Measurements from ENCODE around the gene ATP8B1. TPM values are rescaled to one million over a fixed set of nuclear protein-coding genes. Genes with fewer than 3 reads are reported as not detected.
"Not testable (repeated sequence)": the region's sequence is repeated elsewhere in the genome, so short reads cannot be mapped to it uniquely, and the experiment has no call there.

The ATP8B1 gene
- total RNA-seq, 1 experiment from 2014 or later, result 1.4 TPM

DNA sequence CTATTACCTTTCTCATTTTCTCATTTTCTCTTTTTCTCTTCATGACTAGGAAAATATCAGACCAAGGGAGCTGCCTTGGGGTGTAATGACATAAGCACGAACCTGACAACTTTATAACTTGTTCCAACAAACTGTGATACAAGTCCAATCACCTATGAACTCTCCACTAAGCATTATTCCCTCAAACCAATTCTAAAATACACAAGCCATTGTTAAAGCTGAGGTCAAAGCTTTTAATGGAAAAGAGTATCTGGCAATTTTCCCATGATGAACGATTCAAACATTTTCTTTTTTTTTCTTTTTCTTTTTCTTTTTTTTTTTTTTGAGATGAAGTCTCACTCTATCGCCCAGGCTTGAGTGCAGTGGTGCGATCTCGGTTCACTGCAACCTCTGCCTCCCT lies 133.1 kb downstream of the ATP8B1 start:
- no peaks in the 10 kb centered on the region for H3K36me3 ChIP-seq (replicated peaks; ENCODE audit: control insufficient read depth, insufficient read depth, low read length)
- DNase-seq, result no peak
- H3K27me3 ChIP-seq (ENCODE audit: control insufficient read depth, insufficient read depth, low read length), result no peaks in the 10 kb centered on the region
- no peak overlapping the region for H3K4me3 ChIP-seq (ENCODE audit: insufficient read depth, low read depth, low read length)

DNA sequence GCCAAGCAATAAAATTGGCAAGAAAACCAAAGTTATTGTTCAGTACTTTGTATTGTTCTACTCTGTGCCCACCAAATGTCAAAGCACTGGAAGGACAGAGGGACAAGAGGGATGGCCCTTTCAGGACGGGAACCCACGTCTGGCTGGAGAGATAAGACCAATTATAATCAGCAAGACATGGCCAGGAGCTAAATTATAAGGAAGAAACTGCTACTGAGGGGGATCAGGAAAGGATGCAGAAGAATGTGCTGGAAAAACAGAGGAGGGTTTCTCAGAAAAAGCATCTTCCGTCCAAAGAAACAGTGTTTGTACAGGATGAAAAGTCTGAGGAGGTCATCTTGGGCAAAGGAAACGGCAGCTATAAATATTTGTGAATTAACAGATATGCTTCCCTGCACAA lies 135.1 kb downstream of the ATP8B1 start:
- Histone ChIP-seq H3K27me3 (ENCODE audit: control insufficient read depth, insufficient read depth, low read length) (no peaks in the 10 kb centered on the region), H3K36me3 (replicated peaks; ENCODE audit: control insufficient read depth, insufficient read depth, low read length) (no peaks in the 10 kb centered on the region), H3K4me3 (ENCODE audit: insufficient read depth, low read depth, low read length) (no peak overlapping the region)
- DNase-seq, result no peak

DNA sequence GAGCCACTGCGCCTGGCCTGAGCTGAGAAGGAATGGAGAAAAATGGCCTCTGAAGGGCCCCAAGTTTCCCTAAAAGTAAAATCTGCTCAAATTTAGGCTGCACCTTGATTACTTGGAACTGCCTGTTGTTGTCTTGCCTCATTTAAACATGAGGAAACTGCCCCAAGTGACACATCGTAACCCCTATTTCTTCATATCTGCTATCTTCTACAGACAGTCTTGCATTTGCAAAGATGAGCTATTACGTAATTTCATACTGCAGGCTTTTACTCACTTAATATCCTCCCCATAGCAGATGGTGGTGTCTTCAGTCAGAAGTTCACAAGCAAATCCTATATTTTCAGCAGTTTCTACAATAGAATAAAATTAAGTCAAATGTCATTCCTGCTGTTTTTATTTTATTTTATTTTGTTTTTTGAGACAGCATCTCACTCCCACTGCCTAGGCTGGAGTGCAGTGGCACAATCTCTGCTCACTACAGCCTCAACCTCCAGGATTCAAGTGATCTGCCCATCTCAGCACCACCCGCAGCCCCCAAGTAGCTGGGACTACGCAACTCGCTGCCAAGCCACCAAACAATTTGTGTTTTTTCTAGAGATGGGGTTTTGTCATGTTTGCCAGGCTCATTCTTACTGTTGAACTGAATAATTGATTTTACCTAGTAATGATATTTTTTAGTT lies 136.2 kb downstream of the ATP8B1 start:
- Histone ChIP-seq H3K36me3 (replicated peaks; ENCODE audit: control insufficient read depth, insufficient read depth, low read length) (no peaks in the 10 kb centered on the region), H3K4me3 (ENCODE audit: insufficient read depth, low read depth, low read length) (no peak overlapping the region), H3K27me3 (ENCODE audit: control insufficient read depth, insufficient read depth, low read length) (no peaks in the 10 kb centered on the region)
- no peak for DNase-seq

DNA sequence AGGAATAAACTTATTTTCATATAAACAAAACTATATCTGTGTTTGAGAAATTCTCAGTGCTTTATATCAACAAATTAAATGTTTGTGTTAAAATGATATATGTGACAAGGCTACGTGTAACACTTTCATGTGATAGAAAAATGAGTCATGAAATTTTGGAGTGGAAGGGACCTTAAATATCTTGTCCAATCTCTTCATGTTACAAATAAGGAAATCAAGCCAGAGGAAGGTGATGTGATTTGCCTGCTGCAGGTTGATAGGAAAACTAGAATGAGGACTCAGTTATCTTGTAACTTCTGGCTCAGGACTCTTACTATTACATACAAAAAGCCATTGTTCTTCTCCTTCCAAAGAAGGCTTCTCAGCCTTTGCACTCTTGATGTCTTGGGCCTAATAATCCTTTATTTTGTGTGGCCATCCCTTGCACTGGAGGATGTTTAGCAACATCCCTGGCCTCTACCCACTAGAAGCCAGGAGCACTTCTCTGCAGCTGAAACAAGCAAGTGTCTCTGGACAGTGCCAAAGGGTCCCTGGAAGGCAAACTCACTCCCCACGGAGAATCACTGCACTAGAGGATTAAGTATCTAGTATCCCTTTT lies 138.4 kb downstream of the ATP8B1 start:
- Histone ChIP-seq H3K27me3 (ENCODE audit: control insufficient read depth, insufficient read depth, low read length) (no peaks in the 10 kb centered on the region), H3K4me3 (ENCODE audit: insufficient read depth, low read depth, low read length) (no peak overlapping the region), H3K36me3 (replicated peaks; ENCODE audit: control insufficient read depth, insufficient read depth, low read length) (no peaks in the 10 kb centered on the region)
- no peak for DNase-seq

DNA sequence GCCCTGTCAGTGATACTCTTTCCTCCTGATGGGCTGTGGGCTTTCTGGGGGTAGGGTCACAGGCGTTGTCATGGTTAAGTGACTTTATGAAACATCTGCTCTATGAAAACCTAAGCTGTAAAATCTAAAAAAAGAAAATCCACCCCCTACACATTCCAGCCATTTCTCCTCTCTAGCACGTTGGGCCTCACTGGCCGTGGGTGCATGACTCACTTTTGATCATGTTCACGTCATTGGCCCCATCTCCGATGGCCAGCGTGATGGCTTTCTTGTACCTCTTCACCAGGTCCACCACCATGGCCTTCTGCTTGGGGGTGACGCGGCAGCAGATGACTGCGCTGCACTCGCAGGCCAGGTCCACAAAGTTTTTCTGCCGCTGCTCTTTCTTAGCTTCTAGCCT lies 142.2 kb downstream of the ATP8B1 start:
- Histone ChIP-seq H3K4me3 (ENCODE audit: insufficient read depth, low read depth, low read length) (no peak overlapping the region), H3K36me3 (replicated peaks; ENCODE audit: control insufficient read depth, insufficient read depth, low read length) (no peaks in the 10 kb centered on the region), H3K27me3 (ENCODE audit: control insufficient read depth, insufficient read depth, low read length) (no peaks in the 10 kb centered on the region)
- no peak for DNase-seq

DNA sequence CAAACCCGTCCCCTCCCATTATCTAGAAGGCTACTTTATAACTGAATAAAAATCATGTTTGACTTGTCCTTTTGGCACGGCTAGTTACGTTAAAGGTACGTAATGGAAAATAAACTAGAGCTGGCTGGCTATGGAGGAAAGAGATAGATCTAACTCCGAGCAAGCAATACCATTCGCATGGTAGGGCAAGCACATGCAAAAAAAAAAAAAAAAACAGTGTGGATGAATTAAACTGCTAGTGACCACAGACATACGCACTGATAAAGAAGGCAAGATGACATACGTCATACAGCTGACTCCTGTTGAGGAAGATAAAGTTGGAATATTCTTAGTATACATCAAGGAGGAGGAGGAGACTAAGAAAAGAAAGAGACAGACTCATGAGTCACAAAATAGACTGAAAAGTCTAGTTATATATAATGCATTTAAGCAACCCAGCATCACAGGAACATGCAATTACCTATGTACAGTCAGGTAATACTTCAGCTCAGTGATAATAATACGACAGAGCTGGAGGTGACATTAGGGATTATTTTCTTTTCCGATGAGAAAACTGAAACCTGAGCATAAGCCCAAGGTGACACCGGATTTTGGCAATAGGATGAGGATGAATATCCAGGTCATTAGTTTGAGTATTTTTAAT lies 143.5 kb downstream of the ATP8B1 start:
- H3K27me3 ChIP-seq (ENCODE audit: control insufficient read depth, insufficient read depth, low read length), result no peaks in the 10 kb centered on the region
- no peaks in the 10 kb centered on the region for H3K36me3 ChIP-seq (replicated peaks; ENCODE audit: control insufficient read depth, insufficient read depth, low read length)
- no peak overlapping the region for H3K4me3 ChIP-seq (ENCODE audit: insufficient read depth, low read depth, low read length)
- no peak for DNase-seq

DNA sequence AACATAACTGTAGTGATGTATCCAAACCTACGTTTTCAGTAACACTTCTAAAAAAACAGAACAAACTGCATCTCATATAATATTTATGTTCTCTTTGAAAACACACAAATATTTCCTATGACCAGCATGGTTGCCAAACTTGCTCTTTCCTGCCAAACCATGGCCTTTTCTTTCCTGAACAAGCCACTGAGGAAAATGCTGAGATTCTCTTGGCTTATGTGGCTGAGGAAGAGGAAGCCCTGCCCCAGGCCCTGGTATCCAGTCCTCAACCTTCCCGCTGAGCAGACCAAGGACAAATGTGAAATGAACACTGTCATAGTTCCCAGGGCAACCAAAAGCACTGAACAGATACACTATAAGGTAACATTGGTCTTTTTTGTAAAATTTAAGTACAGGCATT lies 145.6 kb downstream of the ATP8B1 start:
- Histone ChIP-seq H3K4me3 (ENCODE audit: insufficient read depth, low read depth, low read length) (no peak overlapping the region), H3K27me3 (ENCODE audit: control insufficient read depth, insufficient read depth, low read length) (no peaks in the 10 kb centered on the region), H3K36me3 (replicated peaks; ENCODE audit: control insufficient read depth, insufficient read depth, low read length) (no peaks in the 10 kb centered on the region)
- DNase-seq, result no peak

DNA sequence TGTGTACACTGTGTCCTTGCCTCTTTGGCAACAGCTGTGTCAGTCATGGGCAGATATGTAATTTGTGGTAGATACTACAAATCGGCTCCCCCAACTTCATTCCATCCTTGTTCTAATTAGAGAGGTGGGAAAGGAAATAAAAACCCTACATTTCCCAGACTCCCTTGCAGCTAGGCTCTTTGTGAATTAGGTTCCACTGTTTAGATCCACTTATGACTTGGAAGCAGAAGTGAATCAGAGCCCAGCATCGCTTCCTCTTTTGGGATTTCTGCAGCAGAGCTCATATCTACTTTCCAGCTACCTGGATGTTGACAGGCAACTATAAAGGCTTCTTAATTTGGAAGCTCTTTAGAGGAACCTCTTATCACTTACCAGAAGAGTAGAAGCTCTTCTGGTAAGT lies 147.4 kb downstream of the ATP8B1 start:
- Histone ChIP-seq H3K36me3 (replicated peaks; ENCODE audit: control insufficient read depth, insufficient read depth, low read length) (no peaks in the 10 kb centered on the region), H3K27me3 (ENCODE audit: control insufficient read depth, insufficient read depth, low read length) (no peaks in the 10 kb centered on the region), H3K4me3 (ENCODE audit: insufficient read depth, low read depth, low read length) (no peak overlapping the region)
- DNase-seq, result no peak

DNA sequence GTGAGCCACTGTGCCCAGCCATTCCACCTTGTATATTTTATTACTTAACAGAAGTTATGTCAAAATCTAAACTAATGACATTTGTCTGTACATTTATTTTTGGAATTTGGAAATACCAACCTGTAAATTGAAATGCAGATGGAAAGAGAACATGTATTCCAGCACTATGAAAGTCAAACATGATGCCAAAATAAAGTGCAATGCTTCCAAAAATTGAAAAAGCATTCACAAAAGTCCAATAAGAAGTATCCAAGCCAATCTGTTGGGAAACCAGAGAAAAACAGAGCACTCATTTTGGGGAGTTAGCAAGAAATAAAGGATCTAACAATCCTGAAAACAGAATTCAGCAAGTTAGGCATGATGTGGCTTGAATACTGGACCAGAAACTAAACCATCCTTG lies 151.2 kb downstream of the ATP8B1 start:
- H3K27me3 ChIP-seq (ENCODE audit: control insufficient read depth, insufficient read depth, low read length), result no peaks in the 10 kb centered on the region
- no peak for DNase-seq
- no peaks in the 10 kb centered on the region for H3K36me3 ChIP-seq (replicated peaks; ENCODE audit: control insufficient read depth, insufficient read depth, low read length)

DNA sequence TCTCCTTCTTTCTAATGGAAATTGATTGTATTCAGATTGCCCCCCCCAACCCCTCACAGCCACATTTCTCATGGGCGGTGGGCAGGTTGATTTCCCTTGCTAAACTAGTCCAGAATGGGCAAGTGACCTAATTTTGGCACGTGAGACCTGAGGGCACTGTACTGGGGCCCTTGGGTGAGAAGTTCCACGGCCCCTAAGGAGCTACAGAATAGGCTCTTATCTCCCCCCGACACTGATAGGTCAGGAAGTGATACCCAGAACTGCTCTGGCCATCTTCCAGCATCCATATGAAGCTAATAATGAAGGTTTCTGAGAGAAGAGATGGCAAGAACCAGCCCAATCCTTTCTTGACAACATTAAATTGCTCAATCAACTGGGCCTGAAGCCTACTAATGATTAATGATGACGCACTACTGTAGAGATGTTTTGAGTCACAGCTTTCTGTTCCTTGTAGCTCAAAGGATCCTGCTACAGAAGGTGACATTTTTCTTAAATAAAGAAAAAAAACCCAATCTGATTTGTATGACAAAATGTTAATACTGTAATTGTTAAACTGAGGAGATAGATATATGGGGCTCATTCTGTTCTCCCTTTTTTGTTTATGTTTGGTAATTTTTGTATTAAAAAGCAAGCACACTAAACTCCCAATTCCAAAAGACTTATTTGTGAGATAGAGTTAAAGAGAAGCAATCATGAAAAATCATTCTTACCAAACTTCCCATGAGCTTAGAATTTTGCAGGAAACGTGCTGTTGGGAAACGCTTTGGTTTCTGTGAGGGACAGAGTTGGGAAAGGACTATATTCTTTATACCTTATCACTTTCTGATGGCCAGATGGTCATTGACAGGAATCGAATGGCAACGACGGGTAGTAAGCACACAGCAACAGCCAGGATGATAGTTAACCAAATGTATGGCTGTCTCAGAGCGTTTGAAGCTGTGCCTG lies 153.3 kb downstream of the ATP8B1 start:
- DNase-seq, result no peak
- Histone ChIP-seq H3K4me3 (ENCODE audit: insufficient read depth, low read depth, low read length) (no peak overlapping the region), H3K27me3 (ENCODE audit: control insufficient read depth, insufficient read depth, low read length) (no peaks in the 10 kb centered on the region), H3K36me3 (replicated peaks; ENCODE audit: control insufficient read depth, insufficient read depth, low read length) (no peaks in the 10 kb centered on the region)

More for the DNA sequence above, 151.2 kb downstream of the ATP8B1 start:
- no peak overlapping the region for H3K4me3 ChIP-seq (ENCODE audit: insufficient read depth, low read depth, low read length)

DNA sequence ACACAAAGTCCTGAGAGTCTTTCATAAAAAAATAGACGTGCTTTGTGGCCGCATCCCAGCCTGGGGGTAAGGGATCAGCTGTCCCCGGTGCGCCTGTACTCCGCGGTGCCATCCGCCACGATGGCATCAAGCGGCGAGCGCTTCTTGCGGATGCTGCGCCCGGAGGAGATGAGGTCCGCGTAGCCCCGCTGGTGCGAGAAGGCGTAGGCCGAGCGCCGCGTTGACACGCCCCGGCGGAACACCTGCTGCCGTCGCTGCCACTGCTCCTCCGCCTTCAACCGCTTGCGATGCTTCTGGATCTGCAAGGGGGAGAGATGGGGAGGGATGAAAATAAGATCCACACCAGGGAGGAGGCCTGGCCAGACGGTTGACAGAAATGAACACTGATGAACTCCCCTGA lies 154.7 kb downstream of the ATP8B1 start:
- Histone ChIP-seq H3K36me3 (replicated peaks; ENCODE audit: control insufficient read depth, insufficient read depth, low read length) (no peaks in the 10 kb centered on the region), H3K27me3 (ENCODE audit: control insufficient read depth, insufficient read depth, low read length) (no peaks in the 10 kb centered on the region), H3K4me3 (ENCODE audit: insufficient read depth, low read depth, low read length) (no peak overlapping the region)
- no peak for DNase-seq

DNA sequence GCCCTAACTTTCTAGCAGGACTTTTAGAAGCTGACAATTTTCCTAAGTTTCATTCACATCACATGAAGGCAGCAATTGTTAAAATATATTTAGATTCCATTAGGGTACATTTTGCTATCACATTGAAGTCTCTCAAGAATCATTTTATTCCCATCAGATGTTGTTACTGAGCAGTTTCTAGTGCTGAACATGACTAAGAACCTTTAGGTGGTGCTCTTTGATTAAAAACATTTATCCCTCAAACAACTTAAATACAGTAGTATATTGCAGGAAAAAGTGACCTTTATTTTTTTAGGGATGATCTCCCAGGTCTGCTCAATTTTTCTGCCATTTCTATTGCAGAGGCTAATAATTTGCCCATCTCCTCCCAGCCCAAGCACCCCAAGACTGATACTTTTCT lies 158.6 kb downstream of the ATP8B1 start:
- no peak for DNase-seq
- Histone ChIP-seq H3K4me3 (ENCODE audit: insufficient read depth, low read depth, low read length) (no peak overlapping the region), H3K36me3 (replicated peaks; ENCODE audit: control insufficient read depth, insufficient read depth, low read length) (no peaks in the 10 kb centered on the region), H3K27me3 (ENCODE audit: control insufficient read depth, insufficient read depth, low read length) (no peaks in the 10 kb centered on the region)

DNA sequence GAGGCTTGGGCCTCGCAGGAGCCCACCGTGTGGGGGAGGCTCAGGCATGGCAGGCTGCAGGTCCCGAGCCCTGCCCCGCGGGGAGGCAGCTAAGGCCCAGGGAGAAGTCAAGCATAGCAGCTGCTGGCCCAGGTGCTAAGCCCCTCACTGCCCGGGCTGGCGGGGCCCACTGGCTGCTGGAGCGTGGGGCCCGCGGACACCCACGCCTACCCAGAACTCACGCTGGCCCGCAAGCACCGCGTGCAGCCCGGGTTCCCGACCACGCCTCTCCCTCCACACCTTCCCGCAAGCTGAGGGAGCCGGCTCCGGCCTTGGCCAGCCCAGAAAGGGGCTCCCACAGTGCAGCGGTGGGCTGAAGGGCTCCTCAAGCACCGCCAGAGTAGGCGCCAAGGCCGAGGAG lies 159.4 kb downstream of the ATP8B1 start:
- not testable (repeated sequence) for H3K4me3 ChIP-seq (ENCODE audit: insufficient read depth, low read depth, low read length); DNase-seq; H3K36me3 ChIP-seq (replicated peaks; ENCODE audit: control insufficient read depth, insufficient read depth, low read length); H3K27me3 ChIP-seq (ENCODE audit: control insufficient read depth, insufficient read depth, low read length)

DNA sequence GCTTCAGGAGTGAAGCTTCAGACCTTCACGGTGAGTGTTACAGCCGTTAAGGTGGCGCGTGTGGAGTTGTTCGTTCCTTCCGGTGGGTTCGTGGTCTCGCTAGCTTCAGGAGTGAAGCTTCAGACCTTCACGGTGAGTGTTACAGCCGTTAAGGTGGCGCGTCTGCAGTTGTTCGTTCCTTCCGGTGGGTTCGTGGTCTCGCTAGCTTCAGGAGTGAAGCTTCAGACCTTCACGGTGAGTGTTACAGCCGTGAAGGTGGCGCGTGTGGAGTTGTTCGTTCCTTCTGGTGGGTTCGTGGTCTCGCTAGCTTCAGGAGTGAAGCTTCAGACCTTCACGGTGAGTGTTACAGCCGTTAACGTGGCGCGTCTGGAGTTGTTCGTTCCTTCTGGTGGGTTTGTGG lies 160.7 kb downstream of the ATP8B1 start:
- not testable (repeated sequence) for H3K27me3 ChIP-seq (ENCODE audit: control insufficient read depth, insufficient read depth, low read length); H3K36me3 ChIP-seq (replicated peaks; ENCODE audit: control insufficient read depth, insufficient read depth, low read length); H3K4me3 ChIP-seq (ENCODE audit: insufficient read depth, low read depth, low read length); DNase-seq

All from H7 (cell line).